GM19438 (cell line): ENCODE data around the gene NPAS2.

Experiments used
- ATAC-seq: cut with Tn5 transposase; IDR thresholded peaks from one replicate; pipeline ENCODE4 v1.9.1; 2021; ENCODE audit warnings: low read depth; ENCODE audit not compliant: unreplicated experiment

The NPAS2 gene

GRCh38 chr2:100902817-100903405, 83.0 kb downstream of the NPAS2 start:
- no peak for ATAC-seq

- ATAC-seq = no peak
Measured at GRCh38 chr2:100903534-100904258, 83.8 kb downstream of the NPAS2 start.

GRCh38 chr2:100905132-100905805, 85.3 kb downstream of the NPAS2 start:
- no peak for ATAC-seq

- no peak for ATAC-seq
Measured at GRCh38 chr2:100906131-100906530, 86.2 kb downstream of the NPAS2 start.

GRCh38 chr2:100906679-100907078, 86.7 kb downstream of the NPAS2 start:
- no peak for ATAC-seq

- no peak for ATAC-seq
Measured at GRCh38 chr2:100907832-100908231, 87.9 kb downstream of the NPAS2 start.

- ATAC-seq = no peak
Measured at GRCh38 chr2:100909534-100910081, 89.7 kb downstream of the NPAS2 start.

- ATAC-seq = no peak
Measured at GRCh38 chr2:100910111-100910510, 90.2 kb downstream of the NPAS2 start.

- no peak for ATAC-seq
Measured at GRCh38 chr2:100919316-100919715, 99.4 kb downstream of the NPAS2 start.

- no peak for ATAC-seq
Measured at GRCh38 chr2:100921685-100922161, 101.8 kb downstream of the NPAS2 start.

- no peak for ATAC-seq
Measured at GRCh38 chr2:100923461-100924060, 103.6 kb downstream of the NPAS2 start.

GRCh38 chr2:100924122-100924519, 104.2 kb downstream of the NPAS2 start:
- no peak for ATAC-seq

GRCh38 chr2:100924520-100925451, 104.8 kb downstream of the NPAS2 start:
- peak; percentile 64 for ATAC-seq

GRCh38 chr2:100928235-100928634, 108.3 kb downstream of the NPAS2 start:
- no peak for ATAC-seq

GRCh38 chr2:100929147-100929546, 109.2 kb downstream of the NPAS2 start:
- no peak for ATAC-seq

GRCh38 chr2:100934504-100935371, 114.8 kb downstream of the NPAS2 start:
- no peak for ATAC-seq

GRCh38 chr2:100935372-100935752, 115.4 kb downstream of the NPAS2 start:
- ATAC-seq = no peak

GRCh38 chr2:100936070-100936741, 116.3 kb downstream of the NPAS2 start:
- no peak for ATAC-seq
